22Rv1 (cell line): ENCODE results near the gene SERPIND1.

Experiments
- CTCF ChIP-seq: fragments of 450-650 bp; IDR thresholded peaks from 2 replicates; pipeline ENCODE4 v1.5.1; 2017; ENCODE audit warnings: mild to moderate bottlenecking
- ZFX ChIP-seq: fragments of 450-650 bp; IDR thresholded peaks from 2 replicates; pipeline ENCODE4 v1.6.1; 2017; ENCODE audit warnings: antibody characterized with exemption, borderline replicate concordance

- TF ChIP-seq CTCF (no peak), ZFX (no peak)
Measured at GRCh38 chr22:20752104-20752741, 21.7 kb upstream of the SERPIND1 start.
